ENCODE measurements around the gene BORCS5. TPM values are rescaled to one million over a fixed set of nuclear protein-coding genes. Genes with fewer than 3 reads are reported as not detected.

The BORCS5 gene
- total and polyA plus RNA-seq, 2 of the 8 experiments (the other 6 are each of a cell fraction or from before 2014, with no cell fraction given): 8.3 to 17.4 TPM

DNA sequence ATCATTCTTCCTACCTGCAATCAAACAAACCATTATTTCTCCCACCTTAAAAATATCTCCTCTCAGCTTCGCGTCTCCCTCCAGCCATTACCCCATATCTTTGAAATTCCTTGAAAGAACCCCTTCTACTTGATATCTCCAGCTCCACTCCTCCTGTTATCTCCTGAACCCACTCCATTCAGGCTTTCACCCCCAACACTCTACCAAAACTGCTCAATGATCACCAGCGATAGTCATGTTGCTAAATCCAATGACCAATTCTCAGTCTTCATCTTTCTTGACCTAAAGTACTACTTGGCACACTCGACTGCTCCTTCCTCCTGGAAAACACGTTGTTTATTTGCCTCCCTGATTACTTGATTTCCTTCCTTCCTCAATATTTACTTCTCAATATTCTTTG lies 135.7 kb downstream of the BORCS5 start:
- POLR2A ChIA-PET (ENCODE audit: partially characterized antibody): interaction anchor here (1.0 kb wide), 1 partner anchor 236 kb away, joined by 3 read pairs; no protein-coding TSS in a partner anchor
- no peak overlapping the region for H3K23ac ChIP-seq (ENCODE audit: insufficient read length)
- H4K20me1 ChIP-seq (replicated peaks in 1 of 2; ENCODE audit: control insufficient read depth in 1 of 2, insufficient read depth in 2 of 2, low read length in 2 of 2): peaks cover 0 to 1% of the 10 kb centered on the region in 2 experiments
- H3K14ac ChIP-seq (ENCODE audit: insufficient read length): no peak overlapping the region
- H3K79me2 ChIP-seq (ENCODE audit: control insufficient read depth in 1 of 2, insufficient read depth in 2 of 2, low read length in 2 of 2): peaks cover 0 to 24% of the 10 kb centered on the region in 2 experiments; a peak in 3 of 4 replicates
- DNase-seq (ENCODE audit: low read depth in 1 of 2, low spot score in 2 of 2) (no peak), FAIRE-seq (no peak)
- H2BK20ac ChIP-seq (ENCODE audit: low read length): no peak overlapping the region
- WGBS, 2 experiments (ENCODE audit: extremely low coverage in 1 of 2, insufficient coverage in 1 of 2, insufficient read length in 1 of 2, insufficient replicate concordance in 2 of 2, low coverage in 1 of 2, low lambda C conversion rate in 2 of 2, missing lambda C conversion rate in 1 of 2): 81 to 100% methylated on average over 2 to 5 of the region's 5 CpGs
- H3K9me3 ChIP-seq (ENCODE audit: insufficient read depth in 2 of 2, low read depth in 1 of 2, low read length in 1 of 2): no peaks in the 10 kb centered on the region
- no peak overlapping the region for H2BK12ac ChIP-seq (ENCODE audit: low read depth, low read length)
- H2BK5ac ChIP-seq (ENCODE audit: low read depth, low read length): no peak overlapping the region
- no peak overlapping the region for H2BK120ac ChIP-seq (replicated peaks; ENCODE audit: low read depth, low read length)
- H2AK5ac ChIP-seq (ENCODE audit: low read depth, low read length): no peak overlapping the region
- no peak overlapping the region for H4K91ac ChIP-seq (replicated peaks; ENCODE audit: insufficient read length, low read length)
- no peak overlapping the region for H3K4me2 ChIP-seq (ENCODE audit: insufficient read depth in 1 of 2, low read depth in 2 of 2, low read length in 2 of 2)
- H4K8ac ChIP-seq (ENCODE audit: extremely low read depth, insufficient read depth, low read length): no peak overlapping the region
- no peak overlapping the region for H3K56ac ChIP-seq (replicated peaks; ENCODE audit: insufficient read length, low read depth, low read length)
- H2BK15ac ChIP-seq (ENCODE audit: low read length): no peak overlapping the region
- CTCF ChIA-PET (ENCODE audit: partially characterized antibody): interaction anchor here (1.0 to 1.3 kb wide), 3 partner anchors 70 to 118 kb away, joined by 3 to 5 read pairs (median 3); partner anchors contain the start of gene DUSP16
- H3K36me3 ChIP-seq (ENCODE audit: control insufficient read depth in 2 of 4, insufficient read depth in 4 of 4, low read length in 3 of 4): peaks cover 0 to 6% (median 2%) of the 10 kb centered on the region in 4 experiments; a peak in 3 of 8 replicates
- no peak overlapping the region for H3K9ac ChIP-seq (replicated peaks in 1 of 4; ENCODE audit: extremely low read depth in 1 of 4, low read depth in 3 of 4, low read length in 3 of 4)
- no peaks in the 10 kb centered on the region; the same call in 1 of the 2 replicates for H3K23me2 ChIP-seq (ENCODE audit: low read depth, low read length)
- H3K4me1 ChIP-seq (replicated peaks in 1 of 4; ENCODE audit: control insufficient read depth in 3 of 4, insufficient read depth in 4 of 4, low read length in 3 of 4): peaks cover 0 to 5% (median 4%) of the 10 kb centered on the region in 4 experiments; a peak in 3 of 7 replicates
- no peak overlapping the region for H2AFZ ChIP-seq (ENCODE audit: low read length)
- no peak overlapping the region for H3K18ac ChIP-seq (ENCODE audit: extremely low read depth, low read length)
- no peaks in the 10 kb centered on the region for H3K27me3 ChIP-seq (replicated peaks in 1 of 4; ENCODE audit: control insufficient read depth in 3 of 4, extremely low read depth in 1 of 4, insufficient read depth in 3 of 4, low read length in 3 of 4)
- no peak overlapping the region for H4K5ac ChIP-seq (ENCODE audit: insufficient read length, low read depth, low read length)
- no peak overlapping the region for H3K27ac ChIP-seq (ENCODE audit: low read depth, low read length)
- no peak overlapping the region for H3K4ac ChIP-seq (replicated peaks; ENCODE audit: insufficient read length, low read depth, low read length)
- H3K4me3 ChIP-seq (ENCODE audit: extremely low read depth in 1 of 4, insufficient read depth in 2 of 4, low read depth in 3 of 4, low read length in 4 of 4): no peak overlapping the region
- H3K79me1 ChIP-seq (ENCODE audit: low read depth, low read length): peaks cover 5% of the 10 kb centered on the region; the same call in 1 of the 2 replicates
